Tibial nerve (tissue), 4 donors: ENCODE data around the gene SMIM20. TPM values are rescaled to one million over a fixed set of nuclear protein-coding genes. Genes with fewer than 3 reads are reported as not detected.
"Not testable (repeated sequence)": the region's sequence is repeated elsewhere in the genome, so short reads cannot be mapped to it uniquely, and the experiment has no call there.

Source experiments
- DNase-seq, 2 donors: peaks; one replicate each; pipeline ENCODE4 v3.0.0-alpha.2; 2019; ENCODE audit warnings: low spot score in 2 of 2
- H3K27ac ChIP-seq, 4 donors: fragments of 200-600 bp; sonication (generic) in 3 of 4; one replicate each; pipeline ENCODE4 v1.5.1; 2017 to 2019; ENCODE audit warnings: mild to moderate bottlenecking in 1 of 4
- H3K27me3 ChIP-seq, 2 donors: fragments of 200-600 bp; sonication (generic) in 1 of 2; one replicate each; pipeline versions ENCODE4 v1.5.1 to v1.6.0; 2017 to 2019
- H3K36me3 ChIP-seq, 3 donors: fragments of 200-600 bp; sonication (generic); one replicate each; pipeline ENCODE4 v1.5.1; 2018 to 2019
- H3K4me1 ChIP-seq, 4 donors: fragments of 200-600 bp; sonication (generic) in 3 of 4; one replicate each; pipeline ENCODE4 v1.5.1; 2017 to 2019
- H3K4me3 ChIP-seq, 4 donors: fragments of 200-600 bp; sonication (generic) in 3 of 4; one replicate each; pipeline ENCODE4 v1.5.1; 2017 to 2019; ENCODE audit warnings: mild to moderate bottlenecking in 1 of 4, moderate library complexity in 1 of 4
- H3K9me3 ChIP-seq, 4 donors: fragments of 200-600 bp; sonication (generic) in 3 of 4; one replicate each; pipeline ENCODE4 v1.5.1; 2017 to 2019
- CTCF ChIP-seq, 5 experiments: fragments of 200-600 bp in 3 of 5; fragments of 450-650 bp in 2 of 5; sonication (generic) in 3 of 5; IDR thresholded peaks; one replicate each; pipeline ENCODE4 v1.5.1; 2016 to 2019; ENCODE audit warnings: antibody characterized with exemption in 5 of 5, mild to moderate bottlenecking in 3 of 5, moderate library complexity in 2 of 5
- EP300 ChIP-seq, 2 donors: sonication (generic); formaldehyde crosslinking; IDR thresholded peaks; one replicate each; pipeline ENCODE4 v1.6.1; 2017; ENCODE audit warnings: antibody characterized with exemption in 2 of 2, mild to moderate bottlenecking in 1 of 2
- POLR2A ChIP-seq, 2 donors: fragments of 450-650 bp; IDR thresholded peaks; one replicate each; pipeline ENCODE4 v1.6.1; 2017; ENCODE audit warnings: antibody characterized with exemption in 2 of 2, mild to moderate bottlenecking in 2 of 2, moderate library complexity in 2 of 2
- WGBS, 2 donors: methylation state at CpG; one replicate each; pipeline ENCODE4 v1.1.5; 2018; 5-methylcytosine and 5-hydroxymethylcytosine counted together
- total RNA-seq, 4 donors: library from RNA; depleted of rRNA; stranded (reverse); fragments of >200 nt; gene quantifications; one replicate each; pipeline ENCODE4 v1.1.0, GENCODE V29; 2016

The SMIM20 gene
- total RNA-seq, 4 donors from 2014 or later, result 14.7 to 31.0 (median 20.9) TPM

GRCh38 chr4:25903900-25904747 lies 9.9 kb upstream of the SMIM20 start:
- WGBS, 2 donors, result 69 to 70% methylated on average over 8 of the region's 8 CpGs
- no peaks in the 10 kb centered on the region for H3K9me3 ChIP-seq
- peak overlapping the region in 1 of 4 donors; percentile 37 for H3K27ac ChIP-seq
- H3K4me3 ChIP-seq, result no peak overlapping the region
- TF ChIP-seq POLR2A (IDR thresholded peaks at IDR 0.05) (no peak), CTCF (IDR thresholded peaks at IDR 0.05) (no peak), EP300 (IDR thresholded peaks at IDR 0.05) (no peak)
- DNase-seq, result no peak
- H3K36me3 ChIP-seq, result no peaks in the 10 kb centered on the region
- no peaks in the 10 kb centered on the region for H3K27me3 ChIP-seq
- peaks cover 0 to 3% (median 0%) of the 10 kb centered on the region in 4 donors for H3K4me1 ChIP-seq

GRCh38 chr4:25904748-25905082 lies 9.3 kb upstream of the SMIM20 start:
- no peaks in the 10 kb centered on the region for H3K27me3 ChIP-seq
- DNase-seq, result no peak
- 94% methylated on average over 3 of the region's 3 CpGs for WGBS, 2 donors
- H3K4me3 ChIP-seq, result no peak overlapping the region
- TF ChIP-seq POLR2A (IDR thresholded peaks at IDR 0.05) (no peak), EP300 (IDR thresholded peaks at IDR 0.05) (no peak), CTCF (IDR thresholded peaks at IDR 0.05) (no peak)
- H3K4me1 ChIP-seq, result peaks cover 0 to 3% (median 0%) of the 10 kb centered on the region in 4 donors
- H3K9me3 ChIP-seq, result no peaks in the 10 kb centered on the region
- peak overlapping the region in 1 of 4 donors; percentile 37 for H3K27ac ChIP-seq
- H3K36me3 ChIP-seq, result no peaks in the 10 kb centered on the region

- Histone ChIP-seq H3K27me3 (no peaks in the 10 kb centered on the region), H3K36me3 (no peaks in the 10 kb centered on the region), H3K4me3 (no peak overlapping the region), H3K27ac (no peak overlapping the region), H3K9me3 (no peaks in the 10 kb centered on the region), H3K4me1 (peaks cover 0 to 3% (median 0%) of the 10 kb centered on the region in 4 donors)
- 96% methylated on average over 4 of the region's 4 CpGs for WGBS, 2 donors
- DNase-seq, result no peak
- no peak for TF ChIP-seq POLR2A (IDR thresholded peaks at IDR 0.05)
- no peak for TF ChIP-seq CTCF (IDR thresholded peaks at IDR 0.05)
- TF ChIP-seq EP300 (IDR thresholded peaks at IDR 0.05), result no peak
Observed at GRCh38 chr4:25905371-25905770, 8.6 kb upstream of the SMIM20 start.

- H3K9me3 ChIP-seq, H3K4me1 ChIP-seq, DNase-seq, H3K36me3 ChIP-seq, H3K27me3 ChIP-seq, H3K4me3 ChIP-seq, H3K27ac ChIP-seq: not testable (repeated sequence)
- WGBS, 2 donors, result 94 to 96% methylated on average over 11 of the region's 11 CpGs
Observed at GRCh38 chr4:25906113-25906512, 7.9 kb upstream of the SMIM20 start.

GRCh38 chr4:25908491-25908901 lies 5.5 kb upstream of the SMIM20 start:
- TF ChIP-seq CTCF (IDR thresholded peaks at IDR 0.05) (no peak), EP300 (IDR thresholded peaks at IDR 0.05) (no peak), POLR2A (IDR thresholded peaks at IDR 0.05) (no peak)
- peak overlapping the region in 2 of 4 donors; percentile 22 to 73 for H3K27ac ChIP-seq
- no peak overlapping the region for H3K4me3 ChIP-seq
- no peaks in the 10 kb centered on the region for H3K36me3 ChIP-seq
- peaks cover 0 to 8% (median 2%) of the 10 kb centered on the region in 4 donors for H3K4me1 ChIP-seq
- H3K9me3 ChIP-seq, result no peaks in the 10 kb centered on the region
- H3K27me3 ChIP-seq, result no peaks in the 10 kb centered on the region
- WGBS, 2 donors, result 23 to 25% methylated on average over 5 of the region's 5 CpGs
- no peak for DNase-seq
